H1 (cell line): Measurements from ENCODE around the gene ATF7. TPM values are rescaled to one million over a fixed set of nuclear protein-coding genes. Genes with fewer than 3 reads are reported as not detected.

Experiments
- CHD2 ChIP-seq: IDR thresholded peaks from 2 replicates; pipeline ENCODE4 v1.6.1; 2012; ENCODE audit warnings: low read length, improper control_type of control experiment
- CTBP2 ChIP-seq: IDR thresholded peaks from 2 replicates; pipeline ENCODE4 v1.7.0; 2011; ENCODE audit warnings: borderline replicate concordance, mild to moderate bottlenecking, moderate library complexity, mixed read lengths, low read length; ENCODE audit not compliant: insufficient read depth, insufficient read length
- KDM4A ChIP-seq: IDR thresholded peaks from one replicate; pipeline ENCODE4 v1.7.1; 2012; ENCODE audit warnings: low read depth, mild to moderate bottlenecking, moderate library complexity, low read length, inconsistent platforms; ENCODE audit not compliant: severe bottlenecking
- SIN3A ChIP-seq, 2 experiments: IDR thresholded peaks in 1 of 2; conservative IDR thresholded peaks in 1 of 2; 2 replicates each; pipeline ENCODE4 v1.6.1; 2011 to 2012; ENCODE audit warnings: low read length in 2 of 2, improper control_type of control experiment in 1 of 2, low read depth in 1 of 2, mild to moderate bottlenecking in 1 of 2
- SIRT6 ChIP-seq: IDR thresholded peaks from one replicate; pipeline ENCODE4 v1.7.1; 2012; ENCODE audit warnings: low read length, inconsistent platforms
- polyA plus RNA-seq, 7 experiments: library from polyadenylated mRNA; depleted of rRNA in 3 of 7; stranded (reverse) in 5 of 7; unstranded in 2 of 7; fragments of >200 nt in 5 of 7; fragments of 200-250 nt in 2 of 7; gene quantifications; 1 replicate in 5 of 7; 2 replicates in 1 of 7; 4 replicates in 1 of 7; pipeline versions ENCODE4 v1.2.1 to v1.2.3, GENCODE V29; 2011 to 2013; ENCODE audit warnings: missing spikeins in 2 of 7, mixed read lengths in 2 of 7
- total RNA-seq: library from RNA; stranded (reverse); fragmentation: NEBNext Ultra II Directional; extraction: Animal tissue kit (Norgen Biotek cat#: 25700); gene quantifications from 2 replicates; pipeline ENCODE4 v1.2.1, GENCODE V29; 2021
- TF ChIP-seq, protein P1 (sequence below): fragments of 300-600 bp; sonication (generic); IDR thresholded peaks from 2 replicates; pipeline ENCODE4 v1.7.1; 2012; ENCODE audit warnings: low read length, moderate library complexity, mild to moderate bottlenecking, inconsistent platforms; ENCODE audit not compliant: insufficient replicate concordance
- TF ChIP-seq, protein P2 (sequence below): IDR thresholded peaks from 2 replicates; pipeline ENCODE4 v1.6.1; 2011; ENCODE audit warnings: low read depth, mild to moderate bottlenecking, low read length; ENCODE audit not compliant: insufficient read depth

The ATF7 gene
- total and polyA plus RNA-seq, 2 of the 8 experiments (the other 6 are each of a cell fraction or from before 2014, with no cell fraction given) = 10.1 to 16.6 TPM

DNA sequence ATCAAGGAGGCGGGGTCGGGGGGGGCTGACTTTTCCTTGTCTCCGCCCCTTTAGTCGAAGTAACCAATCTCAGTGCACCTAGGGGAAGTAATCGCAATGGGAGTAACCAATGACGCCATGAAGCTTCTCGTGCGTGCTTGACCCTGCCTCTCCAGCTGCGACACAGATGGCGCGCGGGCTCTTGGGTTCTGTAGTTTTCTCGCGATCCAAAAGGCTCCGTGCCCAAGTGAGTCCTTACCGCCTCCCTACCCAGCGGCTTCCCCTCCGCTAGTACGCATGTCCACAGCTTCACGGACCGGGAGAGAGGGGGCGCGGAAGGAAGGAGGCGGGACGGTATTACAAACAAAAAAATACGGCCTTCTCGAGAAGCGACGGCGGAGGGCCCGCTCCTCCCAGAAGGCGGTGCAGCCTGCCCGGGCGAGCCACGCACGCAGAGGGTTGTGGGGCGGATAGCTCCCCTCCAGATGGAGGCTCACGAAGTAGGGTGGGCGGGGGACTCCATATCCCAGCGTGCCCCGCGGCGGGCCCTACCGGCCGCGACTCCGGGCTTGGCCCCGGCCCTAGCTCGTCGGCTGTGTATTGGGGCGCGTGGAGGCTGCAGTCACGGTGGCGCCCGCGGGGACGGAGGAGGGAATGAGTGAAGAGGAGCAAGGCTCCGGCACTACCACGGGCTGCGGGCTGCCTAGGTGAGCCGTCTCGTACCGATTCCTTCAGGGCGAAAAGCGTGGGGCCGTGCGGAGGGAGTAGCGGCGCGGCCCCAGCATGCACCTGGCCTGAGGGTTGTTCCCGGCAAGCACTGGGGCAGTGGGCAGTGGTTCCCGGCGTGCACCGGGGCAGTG lies 125.2 kb downstream of the ATF7 start, which contains the start of gene TARBP2 (continued):
- TF ChIP-seq, protein P1, sequence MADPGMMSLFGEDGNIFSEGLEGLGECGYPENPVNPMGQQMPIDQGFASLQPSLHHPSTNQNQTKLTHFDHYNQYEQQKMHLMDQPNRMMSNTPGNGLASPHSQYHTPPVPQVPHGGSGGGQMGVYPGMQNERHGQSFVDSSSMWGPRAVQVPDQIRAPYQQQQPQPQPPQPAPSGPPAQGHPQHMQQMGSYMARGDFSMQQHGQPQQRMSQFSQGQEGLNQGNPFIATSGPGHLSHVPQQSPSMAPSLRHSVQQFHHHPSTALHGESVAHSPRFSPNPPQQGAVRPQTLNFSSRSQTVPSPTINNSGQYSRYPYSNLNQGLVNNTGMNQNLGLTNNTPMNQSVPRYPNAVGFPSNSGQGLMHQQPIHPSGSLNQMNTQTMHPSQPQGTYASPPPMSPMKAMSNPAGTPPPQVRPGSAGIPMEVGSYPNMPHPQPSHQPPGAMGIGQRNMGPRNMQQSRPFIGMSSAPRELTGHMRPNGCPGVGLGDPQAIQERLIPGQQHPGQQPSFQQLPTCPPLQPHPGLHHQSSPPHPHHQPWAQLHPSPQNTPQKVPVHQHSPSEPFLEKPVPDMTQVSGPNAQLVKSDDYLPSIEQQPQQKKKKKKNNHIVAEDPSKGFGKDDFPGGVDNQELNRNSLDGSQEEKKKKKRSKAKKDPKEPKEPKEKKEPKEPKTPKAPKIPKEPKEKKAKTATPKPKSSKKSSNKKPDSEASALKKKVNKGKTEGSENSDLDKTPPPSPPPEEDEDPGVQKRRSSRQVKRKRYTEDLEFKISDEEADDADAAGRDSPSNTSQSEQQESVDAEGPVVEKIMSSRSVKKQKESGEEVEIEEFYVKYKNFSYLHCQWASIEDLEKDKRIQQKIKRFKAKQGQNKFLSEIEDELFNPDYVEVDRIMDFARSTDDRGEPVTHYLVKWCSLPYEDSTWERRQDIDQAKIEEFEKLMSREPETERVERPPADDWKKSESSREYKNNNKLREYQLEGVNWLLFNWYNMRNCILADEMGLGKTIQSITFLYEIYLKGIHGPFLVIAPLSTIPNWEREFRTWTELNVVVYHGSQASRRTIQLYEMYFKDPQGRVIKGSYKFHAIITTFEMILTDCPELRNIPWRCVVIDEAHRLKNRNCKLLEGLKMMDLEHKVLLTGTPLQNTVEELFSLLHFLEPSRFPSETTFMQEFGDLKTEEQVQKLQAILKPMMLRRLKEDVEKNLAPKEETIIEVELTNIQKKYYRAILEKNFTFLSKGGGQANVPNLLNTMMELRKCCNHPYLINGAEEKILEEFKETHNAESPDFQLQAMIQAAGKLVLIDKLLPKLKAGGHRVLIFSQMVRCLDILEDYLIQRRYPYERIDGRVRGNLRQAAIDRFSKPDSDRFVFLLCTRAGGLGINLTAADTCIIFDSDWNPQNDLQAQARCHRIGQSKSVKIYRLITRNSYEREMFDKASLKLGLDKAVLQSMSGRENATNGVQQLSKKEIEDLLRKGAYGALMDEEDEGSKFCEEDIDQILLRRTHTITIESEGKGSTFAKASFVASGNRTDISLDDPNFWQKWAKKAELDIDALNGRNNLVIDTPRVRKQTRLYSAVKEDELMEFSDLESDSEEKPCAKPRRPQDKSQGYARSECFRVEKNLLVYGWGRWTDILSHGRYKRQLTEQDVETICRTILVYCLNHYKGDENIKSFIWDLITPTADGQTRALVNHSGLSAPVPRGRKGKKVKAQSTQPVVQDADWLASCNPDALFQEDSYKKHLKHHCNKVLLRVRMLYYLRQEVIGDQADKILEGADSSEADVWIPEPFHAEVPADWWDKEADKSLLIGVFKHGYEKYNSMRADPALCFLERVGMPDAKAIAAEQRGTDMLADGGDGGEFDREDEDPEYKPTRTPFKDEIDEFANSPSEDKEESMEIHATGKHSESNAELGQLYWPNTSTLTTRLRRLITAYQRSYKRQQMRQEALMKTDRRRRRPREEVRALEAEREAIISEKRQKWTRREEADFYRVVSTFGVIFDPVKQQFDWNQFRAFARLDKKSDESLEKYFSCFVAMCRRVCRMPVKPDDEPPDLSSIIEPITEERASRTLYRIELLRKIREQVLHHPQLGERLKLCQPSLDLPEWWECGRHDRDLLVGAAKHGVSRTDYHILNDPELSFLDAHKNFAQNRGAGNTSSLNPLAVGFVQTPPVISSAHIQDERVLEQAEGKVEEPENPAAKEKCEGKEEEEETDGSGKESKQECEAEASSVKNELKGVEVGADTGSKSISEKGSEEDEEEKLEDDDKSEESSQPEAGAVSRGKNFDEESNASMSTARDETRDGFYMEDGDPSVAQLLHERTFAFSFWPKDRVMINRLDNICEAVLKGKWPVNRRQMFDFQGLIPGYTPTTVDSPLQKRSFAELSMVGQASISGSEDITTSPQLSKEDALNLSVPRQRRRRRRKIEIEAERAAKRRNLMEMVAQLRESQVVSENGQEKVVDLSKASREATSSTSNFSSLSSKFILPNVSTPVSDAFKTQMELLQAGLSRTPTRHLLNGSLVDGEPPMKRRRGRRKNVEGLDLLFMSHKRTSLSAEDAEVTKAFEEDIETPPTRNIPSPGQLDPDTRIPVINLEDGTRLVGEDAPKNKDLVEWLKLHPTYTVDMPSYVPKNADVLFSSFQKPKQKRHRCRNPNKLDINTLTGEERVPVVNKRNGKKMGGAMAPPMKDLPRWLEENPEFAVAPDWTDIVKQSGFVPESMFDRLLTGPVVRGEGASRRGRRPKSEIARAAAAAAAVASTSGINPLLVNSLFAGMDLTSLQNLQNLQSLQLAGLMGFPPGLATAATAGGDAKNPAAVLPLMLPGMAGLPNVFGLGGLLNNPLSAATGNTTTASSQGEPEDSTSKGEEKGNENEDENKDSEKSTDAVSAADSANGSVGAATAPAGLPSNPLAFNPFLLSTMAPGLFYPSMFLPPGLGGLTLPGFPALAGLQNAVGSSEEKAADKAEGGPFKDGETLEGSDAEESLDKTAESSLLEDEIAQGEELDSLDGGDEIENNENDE = no peak
- 0 out of 2 replicates have a peak, but pooled peaks have one; percentile 11 for TF ChIP-seq CHD2
- TF ChIP-seq, protein P2, sequence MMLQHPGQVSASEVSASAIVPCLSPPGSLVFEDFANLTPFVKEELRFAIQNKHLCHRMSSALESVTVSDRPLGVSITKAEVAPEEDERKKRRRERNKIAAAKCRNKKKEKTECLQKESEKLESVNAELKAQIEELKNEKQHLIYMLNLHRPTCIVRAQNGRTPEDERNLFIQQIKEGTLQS = peak; percentile 34; the same call in 1 of the 2 replicates
- no peak for TF ChIP-seq SIRT6
- peak; percentile 44 to 75; a peak in 2 of 4 replicates for TF ChIP-seq SIN3A (conservative IDR thresholded peaks at IDR 0.05 in 1 of 2, IDR thresholded peaks at IDR 0.05 in 1 of 2; ENCODE audit: low read depth in 1 of 2, low read length in 2 of 2)
- TF ChIP-seq CTBP2 = peak; percentile 7
- peak; percentile 81 for TF ChIP-seq KDM4A
